Skeletal muscle tissue (tissue), 4 donors: ENCODE data around the gene PPP5C. TPM values are rescaled to one million over a fixed set of nuclear protein-coding genes. Genes with fewer than 3 reads are reported as not detected.

Experiments
- H3K27ac ChIP-seq: one replicate; pipeline ENCODE4 v1.7.0; 2013; ENCODE audit warnings: mild to moderate bottlenecking, low read depth, low read length, inconsistent platforms
- H3K27me3 ChIP-seq, 3 donors: one replicate each; pipeline ENCODE4 v1.7.0; 2013; ENCODE audit warnings: low read length in 3 of 3; ENCODE audit not compliant: control insufficient read depth in 3 of 3, insufficient read depth in 3 of 3
- H3K36me3 ChIP-seq, 3 donors: one replicate each; pipeline ENCODE4 v1.7.0; 2013; ENCODE audit warnings: low read length in 3 of 3; ENCODE audit not compliant: control insufficient read depth in 3 of 3, insufficient read depth in 3 of 3
- H3K4me1 ChIP-seq, 3 donors: one replicate each; pipeline ENCODE4 v1.7.0; 2013; ENCODE audit warnings: low read length in 3 of 3, mild to moderate bottlenecking in 3 of 3; ENCODE audit not compliant: control insufficient read depth in 3 of 3, insufficient read depth in 3 of 3
- H3K4me3 ChIP-seq, 3 donors: one replicate each; pipeline ENCODE4 v1.7.0; 2013; ENCODE audit warnings: low read length in 3 of 3
- H3K9ac ChIP-seq, 3 donors: one replicate each; pipeline ENCODE4 v1.7.0; 2013; ENCODE audit warnings: low read length in 3 of 3, mild to moderate bottlenecking in 3 of 3, moderate library complexity in 2 of 3, low read depth in 1 of 3
- H3K9me3 ChIP-seq, 3 donors: one replicate each; pipeline ENCODE4 v1.7.0; 2013; ENCODE audit warnings: low read length in 3 of 3; ENCODE audit not compliant: control insufficient read depth in 3 of 3
- total RNA-seq: library from RNA; depleted of rRNA; stranded (reverse); fragments of >200 nt; gene quantifications from one replicate; pipeline ENCODE4 v1.2.3, GENCODE V29; 2014
- donor health status: Osteomylitis.

The PPP5C gene
- total RNA-seq, 1 donor from 2014 or later, result 44.4 TPM

DNA sequence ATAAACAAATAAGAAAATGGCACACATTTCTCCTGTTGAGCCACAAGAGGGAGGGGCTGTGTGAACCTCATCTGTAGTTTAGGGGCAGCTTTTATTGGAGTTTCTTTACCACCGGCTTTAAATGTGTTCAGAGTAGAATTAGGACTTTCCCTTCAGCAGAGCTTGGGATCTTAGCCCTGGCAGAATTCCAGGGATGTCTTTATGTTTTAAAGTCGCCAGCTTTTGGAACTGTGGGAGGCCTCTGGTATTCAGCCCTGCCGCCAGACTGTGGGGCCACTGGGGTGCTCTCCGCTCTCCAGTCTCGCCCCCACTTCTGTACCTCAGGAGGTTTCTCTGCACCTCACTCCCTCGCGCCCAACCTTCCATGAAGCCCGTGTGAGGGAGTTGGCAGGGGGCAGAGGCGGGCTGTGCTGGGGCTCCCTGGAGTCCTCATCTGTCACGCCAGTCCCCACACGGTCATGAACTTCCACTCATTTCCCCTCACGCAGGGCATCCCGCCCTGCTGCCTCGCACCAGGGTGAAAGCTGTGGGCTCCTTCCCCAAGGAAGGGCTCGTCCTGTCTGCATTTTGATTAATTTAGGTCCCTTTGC is 35.0 kb downstream of the PPP5C start:
- no peak overlapping the region for H3K9ac ChIP-seq
- peaks cover 12 to 27% (median 20%) of the 10 kb centered on the region in 3 donors for H3K4me1 ChIP-seq
- peaks cover 24 to 33% (median 27%) of the 10 kb centered on the region in 3 donors for H3K36me3 ChIP-seq
- no peaks in the 10 kb centered on the region for H3K9me3 ChIP-seq
- no peak overlapping the region for H3K27ac ChIP-seq
- H3K27me3 ChIP-seq, result no peaks in the 10 kb centered on the region
- H3K4me3 ChIP-seq, result no peak overlapping the region

GRCh38 chr19:46383171-46383815 is 36.4 kb downstream of the PPP5C start:
- no peaks in the 10 kb centered on the region for H3K27me3 ChIP-seq
- no peak overlapping the region for H3K4me3 ChIP-seq
- no peaks in the 10 kb centered on the region for H3K9me3 ChIP-seq
- no peak overlapping the region for H3K27ac ChIP-seq
- H3K36me3 ChIP-seq, result peaks cover 34 to 43% (median 35%) of the 10 kb centered on the region in 3 donors
- peaks cover 4 to 18% (median 14%) of the 10 kb centered on the region in 3 donors for H3K4me1 ChIP-seq
- H3K9ac ChIP-seq, result no peak overlapping the region

- Histone ChIP-seq H3K36me3 (peaks cover 40 to 48% (median 40%) of the 10 kb centered on the region in 3 donors), H3K27ac (no peak overlapping the region), H3K4me1 (peaks cover 0 to 16% (median 11%) of the 10 kb centered on the region in 3 donors), H3K9me3 (no peaks in the 10 kb centered on the region), H3K9ac (no peak overlapping the region), H3K4me3 (no peak overlapping the region), H3K27me3 (no peaks in the 10 kb centered on the region)
Measured at GRCh38 chr19:46383846-46384245, 37.0 kb downstream of the PPP5C start.

DNA sequence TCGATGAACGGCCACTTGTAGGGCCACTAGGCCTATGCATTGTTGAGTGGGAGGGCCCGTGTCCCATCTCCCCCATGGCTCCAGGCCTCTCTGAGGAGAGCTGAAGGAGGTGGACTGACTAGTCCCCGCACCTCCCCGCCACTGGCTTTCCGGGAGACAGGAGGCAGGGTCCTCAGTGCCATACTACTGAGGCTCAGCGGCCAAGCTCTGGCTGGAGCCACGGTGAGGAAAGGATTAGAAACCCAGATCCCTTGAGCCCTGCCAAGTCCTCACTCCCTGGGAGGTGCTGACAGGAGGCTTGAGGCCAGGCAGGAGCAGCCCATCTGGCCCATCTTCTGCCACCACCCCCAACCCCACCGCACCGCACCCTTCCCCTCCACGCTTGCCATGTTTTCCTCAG is 37.5 kb downstream of the PPP5C start:
- peaks cover 44 to 52% (median 46%) of the 10 kb centered on the region in 3 donors for H3K36me3 ChIP-seq
- H3K9me3 ChIP-seq, result no peaks in the 10 kb centered on the region
- no peak overlapping the region for H3K9ac ChIP-seq
- no peak overlapping the region for H3K4me3 ChIP-seq
- peaks cover 0 to 11% (median 10%) of the 10 kb centered on the region in 3 donors for H3K4me1 ChIP-seq
- H3K27ac ChIP-seq, result no peak overlapping the region
- H3K27me3 ChIP-seq, result no peaks in the 10 kb centered on the region

DNA sequence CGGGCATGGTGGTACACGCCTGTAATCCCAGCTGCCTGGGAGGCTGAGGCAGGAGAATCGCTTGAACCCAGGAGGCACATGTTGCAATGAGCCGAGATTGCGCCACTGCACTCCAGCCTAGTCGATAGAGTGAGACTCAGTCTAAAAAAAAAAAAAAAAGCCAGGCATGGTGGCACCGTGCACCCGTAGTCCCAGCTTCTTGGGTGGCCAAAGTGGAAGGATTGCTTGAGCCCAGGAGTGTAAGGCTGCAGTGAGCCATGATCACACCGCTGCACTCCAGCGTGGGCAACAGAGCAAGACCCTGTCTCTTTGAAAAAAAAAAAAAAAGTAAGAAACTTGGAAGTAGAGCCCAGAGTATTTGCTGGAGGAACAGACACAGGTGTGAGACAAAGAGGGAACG is 38.7 kb downstream of the PPP5C start:
- no peaks in the 10 kb centered on the region for H3K27me3 ChIP-seq
- H3K27ac ChIP-seq, result no peak overlapping the region
- no peak overlapping the region for H3K9ac ChIP-seq
- peaks cover 51 to 60% (median 52%) of the 10 kb centered on the region in 3 donors for H3K36me3 ChIP-seq
- H3K4me1 ChIP-seq, result peaks cover 0 to 3% (median under 1%) of the 10 kb centered on the region in 3 donors
- H3K4me3 ChIP-seq, result no peak overlapping the region
- no peaks in the 10 kb centered on the region for H3K9me3 ChIP-seq

GRCh38 chr19:46386151-46386550 is 39.3 kb downstream of the PPP5C start:
- H3K36me3 ChIP-seq, result peaks cover 55 to 63% (median 56%) of the 10 kb centered on the region in 3 donors
- H3K27ac ChIP-seq, result no peak overlapping the region
- no peaks in the 10 kb centered on the region for H3K27me3 ChIP-seq
- H3K4me3 ChIP-seq, result no peak overlapping the region
- H3K4me1 ChIP-seq, result peaks cover 0 to 3% (median 0%) of the 10 kb centered on the region in 3 donors
- no peak overlapping the region for H3K9ac ChIP-seq
- H3K9me3 ChIP-seq, result no peaks in the 10 kb centered on the region

GRCh38 chr19:46386996-46387712 is 40.3 kb downstream of the PPP5C start:
- H3K4me3 ChIP-seq, result no peak overlapping the region
- H3K9ac ChIP-seq, result no peak overlapping the region
- no peaks in the 10 kb centered on the region for H3K27me3 ChIP-seq
- H3K27ac ChIP-seq, result no peak overlapping the region
- peaks cover 0 to 3% (median 0%) of the 10 kb centered on the region in 3 donors for H3K4me1 ChIP-seq
- peaks cover 56 to 65% (median 59%) of the 10 kb centered on the region in 3 donors for H3K36me3 ChIP-seq
- H3K9me3 ChIP-seq, result no peaks in the 10 kb centered on the region

- H3K36me3 ChIP-seq, result peaks cover 56 to 64% (median 59%) of the 10 kb centered on the region in 3 donors
- no peaks in the 10 kb centered on the region for H3K27me3 ChIP-seq
- no peaks in the 10 kb centered on the region for H3K9me3 ChIP-seq
- H3K27ac ChIP-seq, result no peak overlapping the region
- no peak overlapping the region for H3K9ac ChIP-seq
- H3K4me1 ChIP-seq, result peaks cover 0 to 7% (median 0%) of the 10 kb centered on the region in 3 donors
- H3K4me3 ChIP-seq, result no peak overlapping the region
Measured at GRCh38 chr19:46387713-46388130, 40.8 kb downstream of the PPP5C start.

DNA sequence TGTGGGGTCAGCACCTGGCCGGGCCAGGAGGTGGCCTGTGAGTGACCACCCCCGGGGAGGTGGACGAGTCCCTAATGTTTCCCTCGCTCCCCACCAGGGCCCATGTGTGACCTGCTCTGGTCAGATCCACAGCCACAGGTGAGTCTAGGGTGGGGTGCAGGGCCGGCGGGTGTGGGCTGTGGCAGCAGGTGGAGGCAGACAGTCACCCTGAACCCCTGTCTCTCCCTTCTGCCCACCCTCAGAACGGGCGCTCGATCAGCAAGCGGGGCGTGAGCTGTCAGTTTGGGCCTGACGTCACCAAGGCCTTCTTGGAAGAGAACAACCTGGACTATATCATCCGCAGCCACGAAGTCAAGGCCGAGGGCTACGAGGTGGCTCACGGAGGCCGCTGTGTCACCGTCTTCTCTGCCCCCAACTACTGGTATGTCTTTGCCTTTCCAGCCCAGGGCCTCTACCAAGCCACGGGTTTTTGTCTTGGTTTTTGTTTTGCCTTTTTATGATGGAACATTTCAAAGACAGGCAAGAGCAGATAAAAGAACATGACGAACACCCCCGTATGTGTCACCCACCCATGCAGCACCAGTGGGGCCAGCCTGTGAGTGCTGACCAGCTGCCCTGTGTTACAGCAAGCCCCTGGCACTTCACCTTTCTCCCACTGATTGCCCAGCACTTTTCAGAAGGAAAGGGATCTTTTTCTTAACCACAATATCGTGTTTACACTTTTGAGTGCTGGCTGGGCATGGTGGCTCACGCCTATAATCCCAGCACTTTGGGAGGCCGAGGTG is 41.6 kb downstream of the PPP5C start:
- Histone ChIP-seq H3K27ac (no peak overlapping the region), H3K9ac (no peak overlapping the region), H3K9me3 (no peaks in the 10 kb centered on the region), H3K4me1 (peaks cover 0 to 7% (median 0%) of the 10 kb centered on the region in 3 donors), H3K4me3 (no peak overlapping the region), H3K36me3 (peaks cover 56 to 63% (median 59%) of the 10 kb centered on the region in 3 donors), H3K27me3 (no peaks in the 10 kb centered on the region)
